Measurements from ENCODE around the gene MRPL54.

DNA sequence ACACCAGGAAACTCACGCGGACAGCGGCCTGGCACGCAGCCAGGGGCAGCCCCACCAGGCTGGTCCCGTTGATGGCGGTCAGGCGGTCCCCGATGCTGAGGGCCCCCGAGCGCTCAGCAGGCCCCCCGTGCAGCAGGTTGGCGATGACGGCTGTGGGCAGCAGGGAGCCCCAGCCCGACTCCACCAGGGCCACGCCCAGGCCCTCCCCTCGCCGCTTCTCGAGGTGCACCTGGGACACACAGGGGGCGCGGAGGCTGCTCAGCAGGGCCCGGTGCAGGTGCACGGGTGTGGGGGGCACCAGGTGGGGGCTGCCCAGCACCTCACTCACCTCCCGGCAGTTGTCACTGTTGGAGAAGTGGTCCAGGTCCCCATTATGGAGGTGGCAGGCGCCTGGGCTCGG, 10.0 kb upstream of the MRPL54 start:
- no peak for TF ChIP-seq ZNF274 (IDR thresholded peaks at IDR 0.05; ENCODE audit: low read depth, low read length)
- TF ChIP-seq YY1 (IDR thresholded peaks at IDR 0.05; ENCODE audit: extremely low read depth, insufficient replicate concordance, low read depth, low read length), result no peak
- TF ChIP-seq, protein P1, sequence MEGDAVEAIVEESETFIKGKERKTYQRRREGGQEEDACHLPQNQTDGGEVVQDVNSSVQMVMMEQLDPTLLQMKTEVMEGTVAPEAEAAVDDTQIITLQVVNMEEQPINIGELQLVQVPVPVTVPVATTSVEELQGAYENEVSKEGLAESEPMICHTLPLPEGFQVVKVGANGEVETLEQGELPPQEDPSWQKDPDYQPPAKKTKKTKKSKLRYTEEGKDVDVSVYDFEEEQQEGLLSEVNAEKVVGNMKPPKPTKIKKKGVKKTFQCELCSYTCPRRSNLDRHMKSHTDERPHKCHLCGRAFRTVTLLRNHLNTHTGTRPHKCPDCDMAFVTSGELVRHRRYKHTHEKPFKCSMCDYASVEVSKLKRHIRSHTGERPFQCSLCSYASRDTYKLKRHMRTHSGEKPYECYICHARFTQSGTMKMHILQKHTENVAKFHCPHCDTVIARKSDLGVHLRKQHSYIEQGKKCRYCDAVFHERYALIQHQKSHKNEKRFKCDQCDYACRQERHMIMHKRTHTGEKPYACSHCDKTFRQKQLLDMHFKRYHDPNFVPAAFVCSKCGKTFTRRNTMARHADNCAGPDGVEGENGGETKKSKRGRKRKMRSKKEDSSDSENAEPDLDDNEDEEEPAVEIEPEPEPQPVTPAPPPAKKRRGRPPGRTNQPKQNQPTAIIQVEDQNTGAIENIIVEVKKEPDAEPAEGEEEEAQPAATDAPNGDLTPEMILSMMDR (IDR thresholded peaks at IDR 0.05 in 2 of 3, conservative IDR thresholded peaks at IDR 0.05 in 1 of 3; ENCODE audit: borderline replicate concordance in 1 of 3, insufficient read depth in 1 of 3, low read depth in 2 of 3, low read length in 2 of 3), result no peak
- no peak for TF ChIP-seq POLR2AphosphoS5 (IDR thresholded peaks at IDR 0.05; ENCODE audit: low read depth, low read length)
- no peak for TF ChIP-seq SP1 (IDR thresholded peaks at IDR 0.05; ENCODE audit: low read depth)
- no peak for TF ChIP-seq POLR2A (IDR thresholded peaks at IDR 0.05; ENCODE audit: borderline replicate concordance, extremely low read depth, insufficient read depth, insufficient read length)
- TF ChIP-seq EZH2 (IDR thresholded peaks at IDR 0.05), result no peak
- TF ChIP-seq JUND (IDR thresholded peaks at IDR 0.05), result no peak
- TF ChIP-seq, protein P2, sequence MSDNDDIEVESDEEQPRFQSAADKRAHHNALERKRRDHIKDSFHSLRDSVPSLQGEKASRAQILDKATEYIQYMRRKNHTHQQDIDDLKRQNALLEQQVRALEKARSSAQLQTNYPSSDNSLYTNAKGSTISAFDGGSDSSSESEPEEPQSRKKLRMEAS (IDR thresholded peaks at IDR 0.05), result no peak
- TF ChIP-seq ZFX (IDR thresholded peaks at IDR 0.05), result no peak
- no peak for TF ChIP-seq SIN3A (IDR thresholded peaks at IDR 0.05; ENCODE audit: low read depth)
- TF ChIP-seq CEBPB (IDR thresholded peaks at IDR 0.05; ENCODE audit: low read depth), result no peak
- TF ChIP-seq, protein P3, sequence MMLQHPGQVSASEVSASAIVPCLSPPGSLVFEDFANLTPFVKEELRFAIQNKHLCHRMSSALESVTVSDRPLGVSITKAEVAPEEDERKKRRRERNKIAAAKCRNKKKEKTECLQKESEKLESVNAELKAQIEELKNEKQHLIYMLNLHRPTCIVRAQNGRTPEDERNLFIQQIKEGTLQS (IDR thresholded peaks at IDR 0.05), result no peak
- TF ChIP-seq, protein P4, sequence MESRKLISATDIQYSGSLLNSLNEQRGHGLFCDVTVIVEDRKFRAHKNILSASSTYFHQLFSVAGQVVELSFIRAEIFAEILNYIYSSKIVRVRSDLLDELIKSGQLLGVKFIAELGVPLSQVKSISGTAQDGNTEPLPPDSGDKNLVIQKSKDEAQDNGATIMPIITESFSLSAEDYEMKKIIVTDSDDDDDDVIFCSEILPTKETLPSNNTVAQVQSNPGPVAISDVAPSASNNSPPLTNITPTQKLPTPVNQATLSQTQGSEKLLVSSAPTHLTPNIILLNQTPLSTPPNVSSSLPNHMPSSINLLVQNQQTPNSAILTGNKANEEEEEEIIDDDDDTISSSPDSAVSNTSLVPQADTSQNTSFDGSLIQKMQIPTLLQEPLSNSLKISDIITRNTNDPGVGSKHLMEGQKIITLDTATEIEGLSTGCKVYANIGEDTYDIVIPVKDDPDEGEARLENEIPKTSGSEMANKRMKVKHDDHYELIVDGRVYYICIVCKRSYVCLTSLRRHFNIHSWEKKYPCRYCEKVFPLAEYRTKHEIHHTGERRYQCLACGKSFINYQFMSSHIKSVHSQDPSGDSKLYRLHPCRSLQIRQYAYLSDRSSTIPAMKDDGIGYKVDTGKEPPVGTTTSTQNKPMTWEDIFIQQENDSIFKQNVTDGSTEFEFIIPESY (IDR thresholded peaks at IDR 0.05; ENCODE audit: extremely low read depth, insufficient replicate concordance, low read length), result no peak

Measured in HCT116 (cell line).